Activated CD8-positive, alpha-beta T cell treated with anti-CD3 and anti-CD28 coated beads for 36 hours (primary cell): ENCODE measurements around the gene TTYH2. TPM values are rescaled to one million over a fixed set of nuclear protein-coding genes. Genes with fewer than 3 reads are reported as not detected.

Experiments
- ATAC-seq: fragments of 200-7000 bp; cut with Tn5 transposase; one replicate; pipeline ENCODE4 v1.10.0; 2021; ENCODE audit warnings: mild to moderate bottlenecking, moderate library complexity
- CTCF ChIA-PET: fragments of 350-600 bp; sonication (Branson Sonifier 250); formaldehyde crosslinking; loops from one replicate; lab custom pipeline; 2021; ENCODE audit warnings: antibody characterized with exemption; lab: Charles Lee
- POLR2A ChIA-PET: fragments of 350-600 bp; sonication (Branson Sonifier 250); formaldehyde crosslinking; loops from one replicate; lab custom pipeline; 2021; ENCODE audit warnings: antibody characterized with exemption; lab: Charles Lee
- DNase-seq: peaks from one replicate; pipeline ENCODE4 v3.0.0-alpha.2; 2020
- H3K27ac Mint-ChIP-seq: one replicate; pipeline ENCODE4 v1.8.0; 2021; ENCODE audit warnings: mild to moderate bottlenecking, mixed read lengths
- H3K27me3 Mint-ChIP-seq: one replicate; pipeline ENCODE4 v1.8.0; 2021; ENCODE audit warnings: mixed read lengths
- H3K36me3 Mint-ChIP-seq: one replicate; pipeline ENCODE4 v1.8.0; 2021; ENCODE audit warnings: low read depth, mixed read lengths
- H3K4me1 Mint-ChIP-seq: one replicate; pipeline ENCODE4 v1.8.0; 2021; ENCODE audit warnings: low read depth, mixed read lengths
- H3K4me3 Mint-ChIP-seq: one replicate; pipeline ENCODE4 v1.8.0; 2021; ENCODE audit warnings: mild to moderate bottlenecking, moderate library complexity, mixed read lengths
- H3K9me3 Mint-ChIP-seq: one replicate; pipeline ENCODE4 v1.8.0; 2021; ENCODE audit warnings: mixed read lengths
- CTCF ChIP-seq: fragments of 200-600 bp; IDR thresholded peaks from one replicate; pipeline ENCODE4 v1.8.0; 2022; ENCODE audit warnings: antibody characterized with exemption, mild to moderate bottlenecking
- intact Hi-C: fragments of 100-400 bp; cut with micrococcal nuclease; formaldehyde crosslinking; loops from one replicate; pipeline ENCODE4 v1.10.0; 2022
- total RNA-seq, 2 experiments: library from RNA; stranded (reverse); gene quantifications; one replicate each; pipeline ENCODE4 v1.2.3, GENCODE V29; 2021

The TTYH2 gene
- total RNA-seq, 2 experiments from 2014 or later, result 3.4 to 4.9 TPM

- no peak for DNase-seq
- ChIA-PET CTCF (no interaction called here), POLR2A (interaction anchor here (3.0 kb wide), 1 partner anchor 9 kb away, joined by 13 read pairs; no protein-coding TSS in a partner anchor)
- Mint-ChIP-seq H3K27ac (peak overlapping the region; percentile 100), H3K36me3 (peaks cover 64% of the 10 kb centered on the region), H3K9me3 (no peaks in the 10 kb centered on the region), H3K27me3 (peaks cover 3% of the 10 kb centered on the region), H3K4me1 (peaks cover 50% of the 10 kb centered on the region), H3K4me3 (peak overlapping the region; percentile 100)
- no peak for TF ChIP-seq CTCF
- intact Hi-C loops, result no loop called here
- ATAC-seq, result no peak
Observed at GRCh38 chr17:74206332-74206818, 7.0 kb upstream of the TTYH2 start.

GRCh38 chr17:74210191-74211140 lies 2.9 kb upstream of the TTYH2 start:
- TF ChIP-seq CTCF, result peak; percentile 92
- CTCF ChIA-PET, result interaction anchor here (0.7 to 1.5 kb wide), 5 partner anchors 10 to 150 kb away, joined by 3 to 5 read pairs (median 3); no protein-coding TSS in a partner anchor
- DNase-seq (peak; percentile 86), ATAC-seq (peak; percentile 62)
- intact Hi-C loops, result loop anchor here (5.0 to 10.0 kb wide), 2 partner anchors 72 to 144 kb away; no protein-coding TSS in a partner anchor
- Mint-ChIP-seq H3K4me1 (peaks cover 70% of the 10 kb centered on the region), H3K36me3 (peaks cover 47% of the 10 kb centered on the region), H3K27ac (peak overlapping the region; percentile 83), H3K4me3 (peak overlapping the region; percentile 32), H3K9me3 (no peaks in the 10 kb centered on the region), H3K27me3 (no peaks in the 10 kb centered on the region)
- POLR2A ChIA-PET, result interaction anchor here (1.3 kb wide), 1 partner anchor 10 kb away, joined by 6 read pairs; no protein-coding TSS in a partner anchor

- Mint-ChIP-seq H3K4me1 (peaks cover 75% of the 10 kb centered on the region), H3K4me3 (peak overlapping the region; percentile 74)
- CTCF ChIA-PET, result interaction anchor here (0.7 to 1.3 kb wide), 6 partner anchors 9 to 149 kb away, joined by 3 to 4 read pairs (median 3); no protein-coding TSS in a partner anchor
Observed at GRCh38 chr17:74211141-74211911, 2.0 kb upstream of the TTYH2 start.

GRCh38 chr17:74211912-74212208 lies 1.5 kb upstream of the TTYH2 start:
- intact Hi-C loops, result loop anchor here (5.0 to 10.0 kb wide), 2 partner anchors 70 to 143 kb away; no protein-coding TSS in a partner anchor
- no peaks in the 10 kb centered on the region for H3K27me3 Mint-ChIP-seq
- peaks cover 34% of the 10 kb centered on the region for H3K36me3 Mint-ChIP-seq
- peak overlapping the region; percentile 57 for H3K27ac Mint-ChIP-seq
- ChIA-PET POLR2A (interaction anchor here (0.7 to 0.8 kb wide), 2 partner anchors 9 to 116 kb away, joined by 3 to 5 read pairs; partner anchors contain the start of gene RPL38), CTCF (interaction anchor here (0.8 to 1.3 kb wide), 4 partner anchors 8 to 149 kb away, joined by 3 read pairs; no protein-coding TSS in a partner anchor)
- H3K4me3 Mint-ChIP-seq, result peak overlapping the region; percentile 74
- peaks cover 74% of the 10 kb centered on the region for H3K4me1 Mint-ChIP-seq
- DNase-seq (no peak), ATAC-seq (no peak)
- no peaks in the 10 kb centered on the region for H3K9me3 Mint-ChIP-seq
- no peak for TF ChIP-seq CTCF

More at GRCh38 chr17:74211141-74211911, 2.0 kb upstream of the TTYH2 start:
- ATAC-seq (no peak), DNase-seq (no peak)
- Mint-ChIP-seq H3K9me3 (no peaks in the 10 kb centered on the region), H3K27me3 (no peaks in the 10 kb centered on the region), H3K27ac (peak overlapping the region; percentile 57), H3K36me3 (peaks cover 38% of the 10 kb centered on the region)
- intact Hi-C loops, result loop anchor here (5.0 to 10.0 kb wide), 2 partner anchors 71 to 143 kb away; no protein-coding TSS in a partner anchor
- POLR2A ChIA-PET, result interaction anchor here (0.7 to 0.8 kb wide), 2 partner anchors 8 to 117 kb away, joined by 3 to 5 read pairs; partner anchors contain the start of gene RPL38
- TF ChIP-seq CTCF, result no peak
